H1 (cell line): ENCODE measurements around the gene NCAPG2.

ENCODE experiments used
- GABPA ChIP-seq: IDR thresholded peaks from 2 replicates; pipeline ENCODE4 v1.6.1; 2011; ENCODE audit warnings: mild to moderate bottlenecking, low read length, moderate library complexity, borderline replicate concordance; ENCODE audit not compliant: insufficient read depth
- HDAC2 ChIP-seq, 2 experiments: fragments of 300-600 bp in 1 of 2; sonication (generic) in 1 of 2; IDR thresholded peaks; 2 replicates each; pipeline ENCODE4 v1.6.1; 2011 to 2012; ENCODE audit warnings: low read depth in 2 of 2, low read length in 2 of 2, mild to moderate bottlenecking in 2 of 2, moderate library complexity in 2 of 2, borderline replicate concordance in 1 of 2, inconsistent platforms in 1 of 2
- NRF1 ChIP-seq: IDR thresholded peaks from 2 replicates; pipeline ENCODE4 v1.6.1; 2011; ENCODE audit warnings: mild to moderate bottlenecking, low read depth, low read length, improper control_type of control experiment
- PHF8 ChIP-seq: fragments of 200-600 bp; sonication (generic); conservative IDR thresholded peaks from 2 replicates; pipeline ENCODE4 v1.7.1; 2012; ENCODE audit warnings: low read depth, mild to moderate bottlenecking, inconsistent platforms, low read length, moderate library complexity
- POLR2AphosphoS5 ChIP-seq: IDR thresholded peaks from 2 replicates; pipeline ENCODE4 v1.6.1; 2011; ENCODE audit warnings: low read depth, low read length
- RAD21 ChIP-seq, 2 experiments: IDR thresholded peaks in 1 of 2; conservative IDR thresholded peaks in 1 of 2; 2 replicates each; pipeline ENCODE4 v1.6.1; 2011; ENCODE audit warnings: low read depth in 2 of 2, low read length in 2 of 2, improper control_type of control experiment in 1 of 2, inconsistent platforms in 1 of 2, mild to moderate bottlenecking in 1 of 2, moderate library complexity in 1 of 2
- RXRA ChIP-seq: IDR thresholded peaks from 2 replicates; pipeline ENCODE4 v1.6.1; 2011; ENCODE audit warnings: low read depth, mild to moderate bottlenecking, low read length, moderate library complexity; ENCODE audit not compliant: insufficient read depth
- SAP30 ChIP-seq: fragments of 300-600 bp; sonication (generic); IDR thresholded peaks from 2 replicates; pipeline ENCODE4 v1.7.1; 2012; ENCODE audit warnings: low read length, moderate library complexity, mild to moderate bottlenecking, inconsistent platforms; ENCODE audit not compliant: insufficient read depth, insufficient replicate concordance
- SP2 ChIP-seq: IDR thresholded peaks from 2 replicates; pipeline ENCODE4 v1.6.1; 2012; ENCODE audit warnings: mild to moderate bottlenecking, low read length, inconsistent platforms
- TAF1 ChIP-seq: IDR thresholded peaks from 2 replicates; pipeline ENCODE4 v1.6.1; 2011; ENCODE audit warnings: mild to moderate bottlenecking, low read depth, low read length
- ZNF274 ChIP-seq: IDR thresholded peaks from 2 replicates; pipeline ENCODE4 v1.7.0; 2012; ENCODE audit warnings: low read length, borderline replicate concordance; ENCODE audit errors: extremely low read depth
- TF ChIP-seq, protein P1 (sequence below), 3 experiments: IDR thresholded peaks; 1 replicate in 2 of 3; 2 replicates in 1 of 3; pipeline versions ENCODE4 v1.5.1 to v1.6.1; 2011; ENCODE audit warnings: low read length in 3 of 3, mild to moderate bottlenecking in 3 of 3, inconsistent platforms in 2 of 3, low read depth in 1 of 3, moderate library complexity in 1 of 3; ENCODE audit not compliant: insufficient read depth in 1 of 3; ENCODE audit errors: control extremely low read depth in 1 of 3

DNA sequence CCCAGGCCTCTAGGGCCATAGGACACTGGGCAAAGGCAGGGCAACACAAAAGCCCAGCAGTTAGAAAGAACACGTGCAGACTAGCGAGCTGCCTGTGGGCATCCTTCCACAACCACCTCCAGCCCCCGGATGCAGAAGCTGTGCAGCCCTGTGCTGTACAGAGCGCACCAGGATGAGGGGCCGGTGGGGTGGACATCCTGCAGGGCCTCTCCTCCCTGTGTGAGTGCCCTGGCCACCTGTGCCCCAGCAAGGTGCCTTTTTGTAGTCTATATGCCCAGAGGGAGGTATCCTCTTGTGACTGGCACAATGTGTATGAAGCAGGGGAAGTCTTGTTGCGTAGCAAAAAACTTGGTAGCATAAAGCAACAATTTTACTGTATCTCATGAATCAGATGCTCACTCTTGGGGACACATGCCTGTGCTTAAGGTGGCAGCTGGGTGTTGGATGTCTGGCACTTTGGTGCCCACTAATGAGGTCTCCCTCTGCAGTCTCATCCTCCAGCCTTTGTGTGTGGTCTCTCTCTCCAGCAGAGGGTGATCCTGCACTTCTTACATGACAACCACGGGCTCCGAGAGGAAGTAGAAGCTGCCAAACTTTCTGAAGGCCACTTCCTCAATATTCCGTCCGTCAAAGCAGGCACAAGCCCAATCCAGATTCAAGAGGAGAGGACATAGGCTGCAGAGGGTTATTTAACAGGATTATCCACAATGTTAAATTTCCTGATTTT lies 8.7 kb downstream of the NCAPG2 start:
- TF ChIP-seq PHF8 = no peak
- TF ChIP-seq, protein P1, sequence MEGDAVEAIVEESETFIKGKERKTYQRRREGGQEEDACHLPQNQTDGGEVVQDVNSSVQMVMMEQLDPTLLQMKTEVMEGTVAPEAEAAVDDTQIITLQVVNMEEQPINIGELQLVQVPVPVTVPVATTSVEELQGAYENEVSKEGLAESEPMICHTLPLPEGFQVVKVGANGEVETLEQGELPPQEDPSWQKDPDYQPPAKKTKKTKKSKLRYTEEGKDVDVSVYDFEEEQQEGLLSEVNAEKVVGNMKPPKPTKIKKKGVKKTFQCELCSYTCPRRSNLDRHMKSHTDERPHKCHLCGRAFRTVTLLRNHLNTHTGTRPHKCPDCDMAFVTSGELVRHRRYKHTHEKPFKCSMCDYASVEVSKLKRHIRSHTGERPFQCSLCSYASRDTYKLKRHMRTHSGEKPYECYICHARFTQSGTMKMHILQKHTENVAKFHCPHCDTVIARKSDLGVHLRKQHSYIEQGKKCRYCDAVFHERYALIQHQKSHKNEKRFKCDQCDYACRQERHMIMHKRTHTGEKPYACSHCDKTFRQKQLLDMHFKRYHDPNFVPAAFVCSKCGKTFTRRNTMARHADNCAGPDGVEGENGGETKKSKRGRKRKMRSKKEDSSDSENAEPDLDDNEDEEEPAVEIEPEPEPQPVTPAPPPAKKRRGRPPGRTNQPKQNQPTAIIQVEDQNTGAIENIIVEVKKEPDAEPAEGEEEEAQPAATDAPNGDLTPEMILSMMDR (IDR thresholded peaks at IDR 0.05; ENCODE audit: control extremely low read depth in 1 of 3, insufficient read depth in 1 of 3, low read depth in 1 of 3, low read length in 3 of 3) = peak; percentile 33 to 56 (median 49)
- TF ChIP-seq GABPA = no peak
- no peak for TF ChIP-seq NRF1
- no peak for TF ChIP-seq POLR2AphosphoS5
- no peak for TF ChIP-seq RXRA
- no peak for TF ChIP-seq SP2
- TF ChIP-seq SAP30 = no peak
- TF ChIP-seq TAF1 = no peak
- no peak for TF ChIP-seq HDAC2 (IDR thresholded peaks at IDR 0.05; ENCODE audit: borderline replicate concordance in 1 of 2, low read depth in 2 of 2, low read length in 2 of 2)
- no peak for TF ChIP-seq ZNF274
- peak; percentile 72 to 82 for TF ChIP-seq RAD21 (IDR thresholded peaks at IDR 0.05 in 1 of 2, conservative IDR thresholded peaks at IDR 0.05 in 1 of 2; ENCODE audit: low read depth in 2 of 2, low read length in 2 of 2)
